Fibroblast of lung (primary cell): ENCODE data around the gene USP6NL. TPM values are rescaled to one million over a fixed set of nuclear protein-coding genes. Genes with fewer than 3 reads are reported as not detected.

Experiments used
- DNase-seq, 2 donors: peaks; one replicate each; pipeline versions ENCODE4 v3.0.0 to v3.0.0-alpha.2; 2010; ENCODE audit warnings: low read depth in 2 of 2
- H2AFZ ChIP-seq: 2 replicates; pipeline ENCODE4 v1.5.1; 2012; ENCODE audit warnings: low read length, control low read depth, inconsistent platforms
- H3K27ac ChIP-seq: 2 replicates; pipeline ENCODE4 v1.5.1; 2011; ENCODE audit warnings: low read length, control low read depth; ENCODE audit not compliant: insufficient read depth
- H3K27me3 ChIP-seq: 2 replicates; pipeline ENCODE4 v1.5.1; 2011; ENCODE audit warnings: mild to moderate bottlenecking, low read length; ENCODE audit not compliant: control insufficient read depth, insufficient read depth
- H3K36me3 ChIP-seq: 2 replicates; pipeline ENCODE4 v1.5.1; 2011; ENCODE audit warnings: low read length; ENCODE audit not compliant: control insufficient read depth, insufficient read depth
- H3K4me1 ChIP-seq: 2 replicates; pipeline ENCODE4 v1.5.1; 2011; ENCODE audit warnings: low read length; ENCODE audit not compliant: control insufficient read depth, insufficient read depth; ENCODE audit errors: extremely low read depth
- H3K4me2 ChIP-seq: 2 replicates; pipeline ENCODE4 v1.5.1; 2011; ENCODE audit warnings: low read length, control low read depth; ENCODE audit not compliant: insufficient read depth; ENCODE audit errors: extremely low read depth
- H3K4me3 ChIP-seq, 4 experiments: fragments of 200-600 bp in 1 of 4; sonication (generic) in 1 of 4; replicated peaks in 1 of 4; 2 replicates each; pipeline ENCODE4 v1.5.1; 2011 to 2016; ENCODE audit warnings: low read length in 4 of 4, low read depth in 3 of 4, mild to moderate bottlenecking in 3 of 4, control low read depth in 2 of 4, inconsistent platforms in 1 of 4, mixed read lengths in 1 of 4; ENCODE audit not compliant: insufficient read depth in 1 of 4; ENCODE audit errors: control extremely low read depth in 1 of 4
- H3K79me2 ChIP-seq: 2 replicates; pipeline ENCODE4 v1.5.1; 2012; ENCODE audit warnings: mild to moderate bottlenecking, low read length, inconsistent platforms; ENCODE audit not compliant: control insufficient read depth, insufficient read depth
- H3K9ac ChIP-seq: 2 replicates; pipeline ENCODE4 v1.5.1; 2011; ENCODE audit warnings: mild to moderate bottlenecking, low read length, control low read depth; ENCODE audit not compliant: insufficient read depth
- H3K9me3 ChIP-seq: 2 replicates; pipeline ENCODE4 v1.5.1; 2012; ENCODE audit warnings: low read depth, low read length; ENCODE audit not compliant: control insufficient read depth, insufficient read depth
- H4K20me1 ChIP-seq: 2 replicates; pipeline ENCODE4 v1.5.1; 2011; ENCODE audit warnings: low read length; ENCODE audit not compliant: control insufficient read depth, insufficient read depth; ENCODE audit errors: extremely low read depth
- EZH2 ChIP-seq: IDR thresholded peaks from 2 replicates; pipeline ENCODE4 v1.5.1; 2012; ENCODE audit warnings: low read length, control low read depth, mild to moderate bottlenecking; ENCODE audit errors: missing control alignments
- polyA plus RNA-seq, 2 donors: library from polyadenylated mRNA; depleted of rRNA in 1 of 2; stranded (reverse) in 1 of 2; unstranded in 1 of 2; fragments of >200 nt; gene quantifications; 2 replicates each; pipeline ENCODE4 v1.2.1, GENCODE V29; 2011 to 2012; ENCODE audit warnings: missing spikeins in 1 of 2
- total RNA-seq: library from RNA; depleted of rRNA; stranded (reverse); fragments of >200 nt; gene quantifications from 2 replicates; pipeline ENCODE4 v1.2.1, GENCODE V29; 2014
- TF ChIP-seq, protein P1 (sequence below), 2 donors: IDR thresholded peaks in 1 of 2; conservative IDR thresholded peaks in 1 of 2; 1 replicate in 1 of 2; 2 replicates in 1 of 2; pipeline ENCODE4 v1.5.1; 2011 to 2012; ENCODE audit warnings: low read length in 2 of 2, control low read depth in 1 of 2, inconsistent platforms in 1 of 2, low read depth in 1 of 2, mild to moderate bottlenecking in 1 of 2

The USP6NL gene
- total and polyA plus RNA-seq, 2 donors (not counting 1 experiment from before 2014, with no cell fraction given) = 8.9 to 13.4 TPM

DNA sequence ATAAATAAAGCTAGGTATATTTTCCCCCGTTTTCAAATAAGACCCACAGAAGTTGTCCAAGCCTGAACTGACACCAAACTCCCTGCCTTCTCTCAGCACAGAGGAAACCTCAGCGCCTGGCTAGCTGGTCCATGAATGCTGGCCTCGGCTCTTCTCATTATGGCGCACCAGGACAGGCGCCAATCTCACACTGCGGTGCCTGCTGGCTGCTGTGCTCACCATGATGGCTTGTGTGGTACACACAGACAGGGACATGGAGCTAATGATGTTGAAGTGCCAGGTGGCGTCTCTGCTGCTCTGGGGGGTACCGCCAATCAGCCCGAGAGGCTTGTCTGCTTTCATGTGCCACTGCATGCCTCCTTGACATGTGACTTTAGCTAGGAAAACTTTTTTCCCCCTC, 43.2 kb upstream of the USP6NL start:
- Histone ChIP-seq H3K9ac (no peak overlapping the region), H2AFZ (no peak overlapping the region), H3K27me3 (no peaks in the 10 kb centered on the region), H3K4me2 (no peak overlapping the region), H3K36me3 (no peaks in the 10 kb centered on the region), H3K79me2 (no peaks in the 10 kb centered on the region), H3K4me1 (no peaks in the 10 kb centered on the region), H3K4me3 (no peak overlapping the region), H4K20me1 (no peaks in the 10 kb centered on the region), H3K27ac (no peak overlapping the region), H3K9me3 (no peaks in the 10 kb centered on the region)
- DNase-seq = no peak
- TF ChIP-seq, protein P1, sequence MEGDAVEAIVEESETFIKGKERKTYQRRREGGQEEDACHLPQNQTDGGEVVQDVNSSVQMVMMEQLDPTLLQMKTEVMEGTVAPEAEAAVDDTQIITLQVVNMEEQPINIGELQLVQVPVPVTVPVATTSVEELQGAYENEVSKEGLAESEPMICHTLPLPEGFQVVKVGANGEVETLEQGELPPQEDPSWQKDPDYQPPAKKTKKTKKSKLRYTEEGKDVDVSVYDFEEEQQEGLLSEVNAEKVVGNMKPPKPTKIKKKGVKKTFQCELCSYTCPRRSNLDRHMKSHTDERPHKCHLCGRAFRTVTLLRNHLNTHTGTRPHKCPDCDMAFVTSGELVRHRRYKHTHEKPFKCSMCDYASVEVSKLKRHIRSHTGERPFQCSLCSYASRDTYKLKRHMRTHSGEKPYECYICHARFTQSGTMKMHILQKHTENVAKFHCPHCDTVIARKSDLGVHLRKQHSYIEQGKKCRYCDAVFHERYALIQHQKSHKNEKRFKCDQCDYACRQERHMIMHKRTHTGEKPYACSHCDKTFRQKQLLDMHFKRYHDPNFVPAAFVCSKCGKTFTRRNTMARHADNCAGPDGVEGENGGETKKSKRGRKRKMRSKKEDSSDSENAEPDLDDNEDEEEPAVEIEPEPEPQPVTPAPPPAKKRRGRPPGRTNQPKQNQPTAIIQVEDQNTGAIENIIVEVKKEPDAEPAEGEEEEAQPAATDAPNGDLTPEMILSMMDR (conservative IDR thresholded peaks at IDR 0.05 in 1 of 2, IDR thresholded peaks at IDR 0.05 in 1 of 2; ENCODE audit: low read depth in 1 of 2, low read length in 2 of 2) = no peak
- no peak for TF ChIP-seq EZH2

DNA sequence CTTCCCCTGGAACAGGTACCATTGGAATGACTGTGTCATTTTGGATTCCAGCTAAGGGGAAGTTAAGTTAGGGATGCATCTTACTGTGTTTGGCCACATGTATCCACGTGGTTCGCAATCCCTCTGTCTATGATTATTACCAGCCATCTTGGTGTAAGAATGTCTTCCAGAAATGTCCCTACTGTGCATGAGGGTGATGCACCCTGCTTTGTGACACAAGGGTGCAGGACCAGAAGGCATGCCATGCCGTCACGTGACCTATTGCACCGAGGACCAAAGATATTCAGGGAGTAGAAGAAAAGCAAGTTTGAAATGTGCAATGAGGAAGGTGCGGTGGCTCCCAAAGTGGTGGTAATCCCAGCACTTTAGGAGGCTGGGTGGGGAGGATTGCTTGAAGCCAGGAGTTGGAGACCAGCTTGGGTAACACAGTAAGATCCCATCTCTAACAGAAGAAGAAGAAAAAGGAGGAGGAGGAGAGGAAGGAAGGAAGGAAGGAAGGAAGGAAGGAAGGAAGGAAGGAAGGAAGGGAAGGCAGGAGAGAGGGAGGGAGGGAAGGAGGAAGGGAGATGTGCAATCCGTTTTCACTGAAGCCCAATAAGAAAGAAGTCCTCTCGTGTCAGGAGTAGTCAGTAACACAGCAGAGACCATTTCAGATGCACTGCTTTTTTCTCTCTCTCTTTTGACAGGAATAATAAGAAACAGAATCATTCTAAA, 42.5 kb upstream of the USP6NL start:
- no peak overlapping the region for H3K9ac ChIP-seq

DNA sequence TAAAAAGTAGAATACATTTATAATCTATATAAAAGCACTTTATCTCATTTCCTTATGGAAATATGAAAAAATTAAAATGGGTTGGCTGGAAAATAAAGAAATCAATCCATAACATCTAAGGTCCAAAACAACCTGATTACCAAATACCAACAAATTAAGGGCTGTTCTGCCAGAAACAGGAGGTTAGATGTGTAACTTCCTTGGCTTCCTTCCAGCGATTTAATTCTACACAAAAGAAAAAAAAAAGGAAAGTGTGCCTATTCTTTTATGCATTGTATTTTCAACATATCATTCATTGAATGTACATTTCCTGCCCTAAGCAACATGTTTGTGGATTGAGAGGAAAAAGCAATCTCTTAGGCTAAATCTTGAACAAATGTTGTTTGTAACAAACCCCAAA, 36.2 kb upstream of the USP6NL start:
- Histone ChIP-seq H3K4me3 (no peak overlapping the region), H3K27ac (no peak overlapping the region), H3K4me1 (no peaks in the 10 kb centered on the region), H2AFZ (no peak overlapping the region), H3K9me3 (no peaks in the 10 kb centered on the region), H4K20me1 (no peaks in the 10 kb centered on the region), H3K4me2 (no peak overlapping the region), H3K36me3 (no peaks in the 10 kb centered on the region), H3K9ac (no peak overlapping the region), H3K27me3 (no peaks in the 10 kb centered on the region), H3K79me2 (no peaks in the 10 kb centered on the region)
- TF ChIP-seq EZH2 = no peak
- TF ChIP-seq, protein P1 (conservative IDR thresholded peaks at IDR 0.05 in 1 of 2, IDR thresholded peaks at IDR 0.05 in 1 of 2; ENCODE audit: low read depth in 1 of 2, low read length in 2 of 2) = no peak
- DNase-seq = peak in 1 of 2 donors; percentile 7

More for the DNA sequence above, 42.5 kb upstream of the USP6NL start:
- Histone ChIP-seq H3K4me2 (no peak overlapping the region), H3K36me3 (no peaks in the 10 kb centered on the region), H3K27me3 (no peaks in the 10 kb centered on the region), H3K4me1 (no peaks in the 10 kb centered on the region), H3K4me3 (no peak overlapping the region), H2AFZ (no peak overlapping the region), H3K9me3 (no peaks in the 10 kb centered on the region), H3K79me2 (no peaks in the 10 kb centered on the region), H4K20me1 (no peaks in the 10 kb centered on the region), H3K27ac (no peak overlapping the region)
- TF ChIP-seq EZH2 = no peak
- TF ChIP-seq, protein P1 (conservative IDR thresholded peaks at IDR 0.05 in 1 of 2, IDR thresholded peaks at IDR 0.05 in 1 of 2; ENCODE audit: low read depth in 1 of 2, low read length in 2 of 2) = no peak
- no peak for DNase-seq
